Measurements from ENCODE around the gene SYT1. TPM values are rescaled to one million over a fixed set of nuclear protein-coding genes. Genes with fewer than 3 reads are reported as not detected.

The SYT1 gene
- total RNA-seq, 6 donors from 2014 or later, result 0.52 to 0.67 (median 0.59) TPM; not detected in 3

GRCh38 chr12:79487386-79488110 is 623.0 kb downstream of the SYT1 start:
- H3K9me3 ChIP-seq, result peaks cover 0 to 12% (median under 1%) of the 10 kb centered on the region in 4 donors
- H3K4me3 ChIP-seq, result no peak overlapping the region
- 70 to 72% methylated on average over 3 of the region's 3 CpGs for WGBS, 2 donors
- no peaks in the 10 kb centered on the region for H3K36me3 ChIP-seq
- no peaks in the 10 kb centered on the region for H3K27me3 ChIP-seq
- no peak for TF ChIP-seq POLR2A (IDR thresholded peaks at IDR 0.05)
- H3K27ac ChIP-seq, result no peak overlapping the region
- ATAC-seq (ENCODE audit: low FRiP score in 2 of 2), result no peak
- no peak for DNase-seq
- H3K4me1 ChIP-seq, result no peaks in the 10 kb centered on the region

Small RNA genes within 50 kb of the gene (small RNA-seq; reads per million reads assigned to genes)
- 0 reads per million in 4 donors for gene MIR1252

All from upper lobe of left lung (tissue), 6 donors.